Psoas muscle (tissue), 8 donors: ENCODE data around the gene KIF13A. TPM values are rescaled to one million over a fixed set of nuclear protein-coding genes. Genes with fewer than 3 reads are reported as not detected.
A peak's percentile ranks its signal among the peaks of the same experiment; 100 is the strongest.

Experiments used
- ATAC-seq, 4 donors: fragments of 200-7000 bp; cut with Tn5 transposase; one replicate each; pipeline ENCODE4 v1.9.1; 2020; ENCODE audit warnings: moderate library complexity in 3 of 4, mild to moderate bottlenecking in 2 of 4
- DNase-seq, 2 donors: peaks; one replicate each; pipeline ENCODE4 v3.0.0-alpha.2; 2020
- H3K27ac ChIP-seq: fragments of 200-600 bp; one replicate; pipeline ENCODE4 v1.8.0; 2022
- H3K27me3 ChIP-seq, 3 donors: fragments of 200-600 bp in 1 of 3; one replicate each; pipeline versions ENCODE4 v1.6.1 to v1.8.0; 2013 to 2022; ENCODE audit warnings: low read length in 2 of 3, mild to moderate bottlenecking in 2 of 3, moderate library complexity in 1 of 3; ENCODE audit not compliant: insufficient read depth in 3 of 3
- H3K36me3 ChIP-seq, 2 donors: fragments of 200-600 bp in 1 of 2; one replicate each; pipeline versions ENCODE4 v1.6.1 to v1.8.0; 2013 to 2022; ENCODE audit warnings: low read depth in 1 of 2, mild to moderate bottlenecking in 1 of 2, moderate library complexity in 1 of 2; ENCODE audit not compliant: insufficient read depth in 1 of 2
- H3K4me1 ChIP-seq: fragments of 200-600 bp; one replicate; pipeline ENCODE4 v1.8.0; 2022
- H3K4me3 ChIP-seq: fragments of 200-600 bp; one replicate; pipeline ENCODE4 v1.8.0; 2022; ENCODE audit warnings: mild to moderate bottlenecking
- H3K9me3 ChIP-seq: fragments of 200-600 bp; one replicate; pipeline ENCODE4 v1.8.0; 2022
- whole genome bisulfite sequencing, 3 donors: extraction: QIAGEN DNeasy Blood & Tissue Kit; methylation state at CpG; one replicate each; pipeline versions ENCODE4 v1.1.6 to v1.1.7; 2013; 5-methylcytosine and 5-hydroxymethylcytosine counted together
- intact Hi-C, 2 donors: fragments of 100-400 bp; cut with DNase I; formaldehyde crosslinking; loops; one replicate each; pipeline versions ENCODE4 v1.11.0 to v1.14.2; 2022
- polyA plus RNA-seq, 3 donors: library from polyadenylated mRNA; stranded (reverse); fragments of 200-250 nt; gene quantifications; one replicate each; pipeline ENCODE4 v1.2.3, GENCODE V29; 2013
- total RNA-seq, 4 donors: library from RNA; stranded (reverse); fragmentation: NEBNext Ultra II Directional in 2 of 4; extraction: Animal tissue kit (Norgen Biotek cat#: 25700) in 2 of 4; gene quantifications; one replicate each; pipeline versions ENCODE4 v1.2.1 to v1.2.4, GENCODE V29; 2021 to 2023
- TF ChIP-seq, protein P1 (sequence below): fragments of 200-600 bp; IDR thresholded peaks from one replicate; pipeline ENCODE4 v1.8.0; 2022; ENCODE audit warnings: antibody characterized with exemption
- donor health status: healthy with polysubstance abuse.
- donor health status: DM: no; HTN: no; CAD: no; lungs with moderate emphysema.
- donor health status: Bipolar disorder and iron deficiency.
- donor health status: healthy.
- donor health status: DM: yes; HTN: yes; CAD: no.
- donor health status: DM: no; HTN: no; CAD: no.
- donor health status: DM: no; HTN: no; CAD: no.
- donor health status: DM: yes; HTN: yes; CAD: no.

KIF13A gene
- total and polyA plus RNA-seq, 7 donors = 17.0 to 80.2 (median 70.4) TPM

DNA sequence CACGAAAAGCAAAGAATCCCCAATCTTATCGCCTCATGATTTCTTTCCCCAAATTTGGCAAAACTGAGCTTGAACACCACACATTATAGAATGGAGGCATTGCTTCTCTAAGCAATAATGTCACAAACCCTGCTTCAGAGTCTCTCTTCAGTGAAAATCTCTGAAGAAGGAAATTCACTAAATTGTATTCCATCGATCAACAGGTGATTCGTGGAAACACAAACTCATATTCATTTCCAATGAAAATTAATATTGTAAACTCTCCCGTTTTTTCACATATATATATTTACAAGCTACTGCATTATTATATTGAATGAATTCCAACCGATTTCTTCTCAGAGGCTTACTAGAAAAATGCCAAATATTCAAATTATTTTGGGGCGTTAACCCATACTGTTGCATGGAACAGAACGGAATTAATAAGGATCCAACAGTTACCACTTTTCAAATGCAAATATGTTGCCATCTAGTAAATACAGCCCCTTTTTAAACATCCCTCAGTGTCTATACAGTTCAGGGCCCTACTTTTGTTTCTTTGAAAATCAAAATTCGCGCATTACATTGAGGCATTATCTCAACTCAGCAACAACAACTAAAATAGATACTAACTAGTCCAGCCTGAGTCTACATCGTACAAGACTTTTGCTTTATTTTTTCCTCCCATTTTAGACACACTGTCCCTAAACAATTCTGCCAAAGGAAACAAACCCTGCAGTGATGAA, 1.3 kb downstream of the KIF13A start:
- DNase-seq (no peak), ATAC-seq (no peak)
- Histone ChIP-seq H3K4me1 (peaks cover 23% of the 10 kb centered on the region), H3K9me3 (no peaks in the 10 kb centered on the region), H3K4me3 (peak overlapping the region; percentile 85), H3K27ac (peak overlapping the region; percentile 91), H3K27me3 (no peaks in the 10 kb centered on the region), H3K36me3 (no peaks in the 10 kb centered on the region)
- 12 to 20% (median 14%) methylated on average over 11 of the region's 11 CpGs for WGBS, 3 donors
- TF ChIP-seq, protein P1, sequence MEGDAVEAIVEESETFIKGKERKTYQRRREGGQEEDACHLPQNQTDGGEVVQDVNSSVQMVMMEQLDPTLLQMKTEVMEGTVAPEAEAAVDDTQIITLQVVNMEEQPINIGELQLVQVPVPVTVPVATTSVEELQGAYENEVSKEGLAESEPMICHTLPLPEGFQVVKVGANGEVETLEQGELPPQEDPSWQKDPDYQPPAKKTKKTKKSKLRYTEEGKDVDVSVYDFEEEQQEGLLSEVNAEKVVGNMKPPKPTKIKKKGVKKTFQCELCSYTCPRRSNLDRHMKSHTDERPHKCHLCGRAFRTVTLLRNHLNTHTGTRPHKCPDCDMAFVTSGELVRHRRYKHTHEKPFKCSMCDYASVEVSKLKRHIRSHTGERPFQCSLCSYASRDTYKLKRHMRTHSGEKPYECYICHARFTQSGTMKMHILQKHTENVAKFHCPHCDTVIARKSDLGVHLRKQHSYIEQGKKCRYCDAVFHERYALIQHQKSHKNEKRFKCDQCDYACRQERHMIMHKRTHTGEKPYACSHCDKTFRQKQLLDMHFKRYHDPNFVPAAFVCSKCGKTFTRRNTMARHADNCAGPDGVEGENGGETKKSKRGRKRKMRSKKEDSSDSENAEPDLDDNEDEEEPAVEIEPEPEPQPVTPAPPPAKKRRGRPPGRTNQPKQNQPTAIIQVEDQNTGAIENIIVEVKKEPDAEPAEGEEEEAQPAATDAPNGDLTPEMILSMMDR = no peak
- intact Hi-C loops = loop anchor here (2.0 to 10.0 kb wide), 8 partner anchors 54 to 279 kb away; partner anchors contain the start of genes NHLRC1 (in 2 of the 2) and NUP153 (in 1 of the 2)

DNA sequence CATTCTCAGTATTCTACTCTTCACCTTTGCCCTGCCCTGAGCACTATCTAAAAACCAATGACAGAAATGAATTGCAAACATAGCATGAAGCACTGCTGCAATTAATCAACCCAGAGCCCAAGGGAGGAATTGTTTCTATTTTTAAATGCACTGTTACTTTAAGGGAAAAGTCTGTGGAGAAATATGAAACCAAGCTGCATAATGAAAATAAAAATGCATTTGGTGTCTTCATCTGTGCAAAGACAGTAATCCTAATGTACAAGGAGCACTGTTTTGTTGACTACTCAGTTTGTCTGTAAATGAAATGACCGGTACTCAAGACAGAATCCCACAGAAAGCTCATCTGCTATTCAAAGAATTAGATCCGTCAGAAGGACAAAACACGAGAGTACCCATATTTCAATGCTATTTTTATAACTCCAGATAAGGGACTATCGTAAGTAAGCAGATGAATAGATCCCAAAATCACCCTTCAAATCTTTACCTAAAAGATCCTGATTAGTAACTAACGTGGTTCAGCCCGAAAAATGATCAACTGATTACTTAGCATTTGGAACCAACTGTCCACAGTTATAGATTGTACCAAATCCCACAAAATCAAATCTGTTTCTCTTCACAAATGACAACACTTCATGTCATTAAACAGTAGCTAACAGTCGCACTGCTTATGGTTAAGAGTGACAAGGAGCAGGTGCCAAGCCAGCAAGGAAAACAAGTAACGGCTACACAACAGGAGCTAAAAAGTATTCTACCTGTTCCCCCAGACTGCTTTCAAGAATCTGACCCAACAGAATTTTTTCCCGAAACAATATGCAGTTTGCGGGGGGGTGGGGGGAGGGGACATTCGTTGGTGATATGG, 2.4 kb downstream of the KIF13A start:
- peak overlapping the region; percentile 85 for H3K4me3 ChIP-seq
- intact Hi-C loops = loop anchor here (5.0 to 10.0 kb wide), 7 partner anchors 53 to 278 kb away; partner anchors contain the start of genes NHLRC1 (in 1 of the 2) and NUP153 (in 1 of the 2)
- H3K9me3 ChIP-seq = no peaks in the 10 kb centered on the region
- H3K27ac ChIP-seq = peak overlapping the region; percentile 91
- 7 to 10% (median 8%) methylated on average over 11 of the region's 11 CpGs for WGBS, 3 donors
- H3K4me1 ChIP-seq = peaks cover 34% of the 10 kb centered on the region
- H3K36me3 ChIP-seq = no peaks in the 10 kb centered on the region
- TF ChIP-seq, protein P1 = no peak
- ATAC-seq (no peak), DNase-seq (no peak)
- H3K27me3 ChIP-seq = no peaks in the 10 kb centered on the region

DNA sequence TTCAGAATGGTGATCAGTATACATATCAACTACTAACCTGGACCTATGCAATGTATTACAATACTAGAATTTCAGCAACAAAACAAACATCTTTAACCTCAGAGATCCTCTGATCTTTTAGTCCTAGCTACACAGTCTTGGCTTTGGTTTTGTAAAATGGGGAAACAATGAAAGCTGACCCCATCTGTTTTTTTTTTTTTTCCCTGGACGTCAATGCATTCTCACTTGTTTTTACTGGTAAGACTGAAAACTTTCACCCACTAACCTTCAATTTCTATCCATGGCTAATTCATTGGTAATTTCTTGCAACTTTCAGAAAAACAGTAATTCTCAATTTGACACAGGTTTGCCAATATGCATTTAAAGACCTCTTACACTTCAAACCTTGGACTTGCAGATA, 3.0 kb downstream of the KIF13A start:
- WGBS, 3 donors = 0 to 6% (median 6%) methylated on average over 1 of the region's 1 CpG
- peak overlapping the region; percentile 91 for H3K27ac ChIP-seq
- H3K36me3 ChIP-seq = no peaks in the 10 kb centered on the region
- no peaks in the 10 kb centered on the region for H3K27me3 ChIP-seq
- H3K4me1 ChIP-seq = peaks cover 37% of the 10 kb centered on the region
- no peaks in the 10 kb centered on the region for H3K9me3 ChIP-seq
- peak overlapping the region; percentile 85 for H3K4me3 ChIP-seq
- TF ChIP-seq, protein P1 = no peak
- intact Hi-C loops = loop anchor here in 1 of 2 donors (10.0 kb wide), 1 partner anchor 120 kb away; no protein-coding TSS in a partner anchor
- ATAC-seq = no peak
- DNase-seq = no peak

DNA sequence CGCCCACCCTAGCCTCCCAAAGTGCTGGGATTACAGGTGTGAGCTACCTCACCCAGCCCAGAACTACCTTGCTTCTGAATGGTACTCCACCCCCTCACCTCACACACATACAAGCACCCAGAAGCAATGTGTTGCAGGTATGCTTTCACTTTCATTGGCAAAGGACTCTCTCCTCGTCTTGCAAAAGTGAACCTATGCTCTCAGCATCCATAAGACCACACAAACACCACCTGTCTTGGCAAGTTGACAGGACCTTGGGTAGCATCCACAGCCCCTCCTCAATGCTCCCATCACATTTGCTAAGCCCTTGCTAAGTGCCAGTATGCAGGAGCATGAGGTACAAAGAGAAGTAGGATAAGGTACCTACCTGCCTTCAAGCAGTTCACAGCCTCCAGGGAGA, 3.7 kb downstream of the KIF13A start:
- H3K27ac ChIP-seq = no peak overlapping the region
- DNase-seq = no peak
- TF ChIP-seq, protein P1 = no peak
- no peaks in the 10 kb centered on the region for H3K36me3 ChIP-seq
- H3K4me3 ChIP-seq = peak overlapping the region; percentile 85
- ATAC-seq = no peak
- H3K4me1 ChIP-seq = peaks cover 37% of the 10 kb centered on the region
- H3K9me3 ChIP-seq = no peaks in the 10 kb centered on the region
- intact Hi-C loops = loop anchor here in 1 of 2 donors (10.0 kb wide), 1 partner anchor 119 kb away; no protein-coding TSS in a partner anchor
- H3K27me3 ChIP-seq = no peaks in the 10 kb centered on the region
- WGBS, 3 donors = 74 to 78% (median 76%) methylated on average over 2 of the region's 2 CpGs
